Sigmoid colon (tissue), 4 donors: Measurements from ENCODE around the gene BEST3.

Source experiments
- EP300 ChIP-seq, 4 donors: sonication (generic); formaldehyde crosslinking; IDR thresholded peaks; one replicate each; pipeline ENCODE4 v1.6.1; 2017; ENCODE audit warnings: antibody characterized with exemption in 4 of 4
- POLR2A ChIP-seq, 2 donors: fragments of 450-650 bp; IDR thresholded peaks; one replicate each; pipeline ENCODE4 v1.6.1; 2016; ENCODE audit warnings: antibody characterized with exemption in 2 of 2, mild to moderate bottlenecking in 2 of 2, moderate library complexity in 2 of 2
- TF ChIP-seq, protein P1 (sequence below), 4 experiments: fragments of 450-650 bp in 3 of 4; fragments of 200-600 bp in 1 of 4; IDR thresholded peaks; one replicate each; pipeline ENCODE4 v1.5.1; 2016 to 2019; ENCODE audit warnings: antibody characterized with exemption in 4 of 4, mild to moderate bottlenecking in 3 of 4, moderate library complexity in 2 of 4

DNA sequence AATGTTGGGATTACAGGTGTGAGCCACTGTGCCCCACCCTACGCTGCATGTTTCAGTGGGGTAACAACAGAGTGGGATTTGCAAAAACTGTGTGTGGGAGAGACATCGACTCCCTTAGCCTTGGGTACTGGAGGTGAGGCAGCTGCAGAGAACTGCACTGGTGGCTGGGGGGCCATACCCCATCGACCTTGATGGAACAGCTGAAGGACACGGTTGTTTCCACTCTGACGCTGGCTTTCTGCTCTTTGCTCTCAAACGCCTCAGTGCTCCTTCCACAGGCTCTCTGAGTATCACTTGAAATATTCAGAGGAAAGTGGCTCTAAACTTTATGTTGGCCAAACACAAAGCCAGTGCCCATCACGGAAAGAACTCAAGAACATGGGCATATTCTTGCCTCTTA is 57.6 kb downstream of the BEST3 start:
- TF ChIP-seq POLR2A (IDR thresholded peaks at IDR 0.05) (no peak), EP300 (IDR thresholded peaks at IDR 0.05) (no peak)
- TF ChIP-seq, protein P1, sequence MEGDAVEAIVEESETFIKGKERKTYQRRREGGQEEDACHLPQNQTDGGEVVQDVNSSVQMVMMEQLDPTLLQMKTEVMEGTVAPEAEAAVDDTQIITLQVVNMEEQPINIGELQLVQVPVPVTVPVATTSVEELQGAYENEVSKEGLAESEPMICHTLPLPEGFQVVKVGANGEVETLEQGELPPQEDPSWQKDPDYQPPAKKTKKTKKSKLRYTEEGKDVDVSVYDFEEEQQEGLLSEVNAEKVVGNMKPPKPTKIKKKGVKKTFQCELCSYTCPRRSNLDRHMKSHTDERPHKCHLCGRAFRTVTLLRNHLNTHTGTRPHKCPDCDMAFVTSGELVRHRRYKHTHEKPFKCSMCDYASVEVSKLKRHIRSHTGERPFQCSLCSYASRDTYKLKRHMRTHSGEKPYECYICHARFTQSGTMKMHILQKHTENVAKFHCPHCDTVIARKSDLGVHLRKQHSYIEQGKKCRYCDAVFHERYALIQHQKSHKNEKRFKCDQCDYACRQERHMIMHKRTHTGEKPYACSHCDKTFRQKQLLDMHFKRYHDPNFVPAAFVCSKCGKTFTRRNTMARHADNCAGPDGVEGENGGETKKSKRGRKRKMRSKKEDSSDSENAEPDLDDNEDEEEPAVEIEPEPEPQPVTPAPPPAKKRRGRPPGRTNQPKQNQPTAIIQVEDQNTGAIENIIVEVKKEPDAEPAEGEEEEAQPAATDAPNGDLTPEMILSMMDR (IDR thresholded peaks at IDR 0.05): no peak
